PFSK-1 (cell line): ENCODE measurements around the gene INTS11.

Experiments
- FOXP2 ChIP-seq: optimal IDR thresholded peaks from 2 replicates; pipeline ENCODE3; 2011; ENCODE audit warnings: borderline replicate concordance, control low read depth, inconsistent platforms; ENCODE audit not compliant: insufficient read depth; ENCODE audit errors: extremely low read length, extremely low read depth
- POLR2AphosphoS5 ChIP-seq: IDR thresholded peaks from 2 replicates; pipeline ENCODE4 v1.6.1; 2012; ENCODE audit warnings: low read depth, mild to moderate bottlenecking, control low read depth, low read length, moderate library complexity
- SIN3A ChIP-seq: IDR thresholded peaks from 2 replicates; pipeline ENCODE4 v1.6.1; 2012; ENCODE audit warnings: mild to moderate bottlenecking, low read length, moderate library complexity, borderline replicate concordance; ENCODE audit not compliant: insufficient read depth
- TAF1 ChIP-seq: IDR thresholded peaks from 2 replicates; pipeline ENCODE4 v1.6.1; 2012; ENCODE audit warnings: low read length, control low read depth, borderline replicate concordance; ENCODE audit not compliant: insufficient read depth
- TF ChIP-seq, protein P1 (sequence below), 2 experiments: IDR thresholded peaks; 2 replicates each; pipeline versions ENCODE4 v1.6.1 to v1.8.0; 2011 to 2012; ENCODE audit warnings: low read depth in 2 of 2, low read length in 2 of 2, control low read depth in 1 of 2, inconsistent platforms in 1 of 2, mild to moderate bottlenecking in 1 of 2, moderate library complexity in 1 of 2; ENCODE audit not compliant: insufficient read depth in 1 of 2

INTS11 gene

DNA sequence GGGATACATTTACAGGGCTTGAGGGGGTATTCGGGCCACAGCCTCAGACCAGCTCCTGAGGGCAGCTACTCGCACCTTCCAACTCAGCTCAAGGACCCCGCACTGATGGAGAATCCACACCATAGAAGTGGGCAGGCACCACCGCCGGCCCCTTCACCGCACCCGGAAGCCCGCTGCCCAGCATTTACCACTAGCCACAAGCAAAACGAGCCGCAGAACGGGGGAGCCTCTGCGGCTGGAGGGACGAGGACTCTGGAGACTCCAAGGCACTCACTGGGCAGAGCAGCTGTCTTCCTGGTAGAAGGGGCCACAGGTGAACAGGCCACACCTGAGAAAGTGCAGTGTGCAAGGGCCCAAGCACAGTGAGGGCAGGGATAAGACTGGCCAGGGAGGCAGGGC lies 56.2 kb downstream of the INTS11 start:
- no peak for TF ChIP-seq POLR2AphosphoS5
- TF ChIP-seq, protein P1, sequence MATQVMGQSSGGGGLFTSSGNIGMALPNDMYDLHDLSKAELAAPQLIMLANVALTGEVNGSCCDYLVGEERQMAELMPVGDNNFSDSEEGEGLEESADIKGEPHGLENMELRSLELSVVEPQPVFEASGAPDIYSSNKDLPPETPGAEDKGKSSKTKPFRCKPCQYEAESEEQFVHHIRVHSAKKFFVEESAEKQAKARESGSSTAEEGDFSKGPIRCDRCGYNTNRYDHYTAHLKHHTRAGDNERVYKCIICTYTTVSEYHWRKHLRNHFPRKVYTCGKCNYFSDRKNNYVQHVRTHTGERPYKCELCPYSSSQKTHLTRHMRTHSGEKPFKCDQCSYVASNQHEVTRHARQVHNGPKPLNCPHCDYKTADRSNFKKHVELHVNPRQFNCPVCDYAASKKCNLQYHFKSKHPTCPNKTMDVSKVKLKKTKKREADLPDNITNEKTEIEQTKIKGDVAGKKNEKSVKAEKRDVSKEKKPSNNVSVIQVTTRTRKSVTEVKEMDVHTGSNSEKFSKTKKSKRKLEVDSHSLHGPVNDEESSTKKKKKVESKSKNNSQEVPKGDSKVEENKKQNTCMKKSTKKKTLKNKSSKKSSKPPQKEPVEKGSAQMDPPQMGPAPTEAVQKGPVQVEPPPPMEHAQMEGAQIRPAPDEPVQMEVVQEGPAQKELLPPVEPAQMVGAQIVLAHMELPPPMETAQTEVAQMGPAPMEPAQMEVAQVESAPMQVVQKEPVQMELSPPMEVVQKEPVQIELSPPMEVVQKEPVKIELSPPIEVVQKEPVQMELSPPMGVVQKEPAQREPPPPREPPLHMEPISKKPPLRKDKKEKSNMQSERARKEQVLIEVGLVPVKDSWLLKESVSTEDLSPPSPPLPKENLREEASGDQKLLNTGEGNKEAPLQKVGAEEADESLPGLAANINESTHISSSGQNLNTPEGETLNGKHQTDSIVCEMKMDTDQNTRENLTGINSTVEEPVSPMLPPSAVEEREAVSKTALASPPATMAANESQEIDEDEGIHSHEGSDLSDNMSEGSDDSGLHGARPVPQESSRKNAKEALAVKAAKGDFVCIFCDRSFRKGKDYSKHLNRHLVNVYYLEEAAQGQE (IDR thresholded peaks at IDR 0.05; ENCODE audit: insufficient read depth in 1 of 2, low read depth in 2 of 2, low read length in 2 of 2): no peak
- TF ChIP-seq TAF1: no peak
- no peak for TF ChIP-seq FOXP2
- no peak for TF ChIP-seq SIN3A

DNA sequence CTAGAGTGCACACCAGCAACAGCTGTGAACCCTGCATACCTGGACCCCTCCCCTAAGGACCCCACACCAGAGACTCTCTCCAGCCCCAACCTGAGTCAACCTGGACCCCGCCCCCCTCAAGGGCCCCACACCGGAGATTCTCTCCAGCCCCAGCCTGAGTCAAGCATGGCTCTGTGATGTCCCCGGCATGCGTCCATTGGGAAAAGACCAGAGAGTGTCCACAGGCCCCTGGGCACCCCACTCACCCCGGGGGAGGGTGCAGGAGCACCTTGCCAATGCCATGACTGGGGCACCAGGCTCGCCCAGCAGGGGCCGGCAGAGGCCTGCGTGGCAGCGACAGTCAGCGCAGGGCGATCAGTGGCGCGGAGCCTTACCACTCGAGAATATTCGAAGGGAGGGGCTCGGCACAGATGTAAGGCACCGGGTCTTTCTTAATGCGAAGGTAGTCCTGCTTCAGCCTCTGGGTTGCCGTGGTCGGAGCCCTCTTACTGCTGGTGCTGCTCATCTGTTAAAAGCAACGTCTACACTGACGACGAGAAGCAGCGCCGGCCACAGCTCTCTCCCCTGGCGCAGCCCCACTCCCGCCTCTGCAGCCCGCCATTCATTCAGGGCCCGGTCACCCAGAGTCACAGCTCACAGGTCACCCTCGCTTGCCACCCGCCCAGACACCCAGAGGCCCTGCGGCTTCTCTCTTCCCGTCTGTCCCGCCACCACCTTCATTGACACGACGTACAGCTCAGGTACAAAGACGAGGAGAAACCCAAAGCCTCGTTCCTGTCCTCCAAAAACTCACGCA lies 56.8 kb downstream of the INTS11 start:
- TF ChIP-seq POLR2AphosphoS5 (no peak), SIN3A (no peak), FOXP2 (no peak), TAF1 (no peak)

DNA sequence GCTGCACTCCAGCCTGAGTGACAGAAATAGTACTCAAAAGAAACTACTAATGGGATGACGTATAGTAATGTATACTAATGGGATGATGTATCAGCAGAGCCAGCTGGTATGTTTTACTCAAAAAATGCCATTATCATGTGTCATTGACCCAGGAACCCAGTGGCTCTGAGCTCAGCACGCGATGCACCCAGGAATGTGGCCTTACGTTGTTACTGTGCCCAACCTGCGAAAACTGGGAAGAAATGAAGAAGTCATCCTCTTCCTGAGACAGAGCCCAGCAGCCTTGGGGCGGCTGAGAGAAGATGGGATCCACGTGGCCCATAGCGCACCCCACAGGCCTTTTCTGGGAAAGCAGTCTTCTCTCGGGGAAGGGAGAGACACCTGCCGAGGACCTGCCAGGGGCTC lies 59.6 kb downstream of the INTS11 start:
- TF ChIP-seq POLR2AphosphoS5: no peak
- TF ChIP-seq, protein P1 (IDR thresholded peaks at IDR 0.05; ENCODE audit: insufficient read depth in 1 of 2, low read depth in 2 of 2, low read length in 2 of 2): no peak
- no peak for TF ChIP-seq SIN3A
- TF ChIP-seq FOXP2: no peak
- TF ChIP-seq TAF1: no peak

DNA sequence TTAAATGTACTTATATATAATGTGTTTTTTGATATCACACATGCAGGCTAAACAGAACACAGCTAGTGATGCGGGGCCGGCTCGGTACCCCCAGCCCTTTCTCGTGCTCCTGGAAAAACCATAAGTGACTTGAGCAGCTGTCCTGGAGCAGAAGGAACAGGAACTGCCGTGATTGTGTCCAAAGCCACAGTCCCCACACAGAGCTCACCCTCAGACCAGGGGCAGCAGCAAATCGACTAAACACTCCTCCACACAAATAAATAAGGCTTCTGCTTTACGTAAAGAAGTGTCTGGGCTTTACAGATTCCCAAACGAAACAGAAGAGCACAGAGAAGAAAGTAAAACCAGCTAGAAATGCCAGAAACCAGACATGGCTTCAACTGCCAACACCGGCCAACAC lies 60.4 kb downstream of the INTS11 start:
- TF ChIP-seq TAF1 (no peak), SIN3A (no peak), POLR2AphosphoS5 (no peak), FOXP2 (no peak)
- TF ChIP-seq, protein P1 (IDR thresholded peaks at IDR 0.05; ENCODE audit: insufficient read depth in 1 of 2, low read depth in 2 of 2, low read length in 2 of 2): no peak

DNA sequence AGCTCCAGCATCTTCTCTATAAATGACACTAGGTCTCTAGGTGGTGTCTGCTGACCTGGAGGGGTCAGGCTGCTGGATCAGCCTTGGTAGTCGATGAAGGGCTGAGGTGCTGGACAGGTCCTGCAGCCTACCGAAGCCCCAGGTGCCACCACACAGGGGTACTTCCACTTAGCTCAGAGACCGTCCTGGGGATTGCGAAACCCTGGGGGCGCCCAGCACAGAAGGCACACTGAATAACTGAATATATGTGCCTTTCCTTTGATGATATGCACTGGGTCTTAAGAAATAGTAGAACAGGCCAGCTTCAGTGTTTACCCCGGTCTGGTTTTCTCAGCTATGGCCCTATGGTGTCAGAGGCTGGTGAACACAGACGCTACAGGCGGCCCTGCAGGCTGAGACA lies 61.7 kb downstream of the INTS11 start:
- TF ChIP-seq POLR2AphosphoS5: no peak
- TF ChIP-seq SIN3A: no peak
- TF ChIP-seq, protein P1 (IDR thresholded peaks at IDR 0.05; ENCODE audit: insufficient read depth in 1 of 2, low read depth in 2 of 2, low read length in 2 of 2): no peak
- no peak for TF ChIP-seq TAF1
- no peak for TF ChIP-seq FOXP2
